ENCODE data around the gene RPS26.
"Not testable (repeated sequence)": the region's sequence is repeated elsewhere in the genome, so short reads cannot be mapped to it uniquely, and the experiment has no call there.

The RPS26 gene

GRCh38 chr12:56062996-56063395 lies 21.3 kb downstream of the RPS26 start:
- Histone ChIP-seq H3K4me3 (ENCODE audit: low read length) (no peak overlapping the region), H3K4me2 (ENCODE audit: low read length) (no peak overlapping the region), H3K79me2 (ENCODE audit: control insufficient read depth, low read length) (no peaks in the 10 kb centered on the region), H3K36me3 (ENCODE audit: control insufficient read depth, low read length) (no peaks in the 10 kb centered on the region), H4K20me1 (ENCODE audit: control insufficient read depth, insufficient read depth, low read depth, low read length) (no peaks in the 10 kb centered on the region), H3K27ac (ENCODE audit: low read depth, low read length) (no peak overlapping the region), H3K9me2 (replicated peaks; ENCODE audit: control insufficient read depth, low read length) (no peaks in the 10 kb centered on the region), H3F3A (ENCODE audit: control insufficient read depth, insufficient read depth) (no peaks in the 10 kb centered on the region; the same call in 1 of the 2 replicates), H3K27me3 (ENCODE audit: control insufficient read depth, low read length) (no peaks in the 10 kb centered on the region), H3K4me1 (ENCODE audit: control insufficient read depth, low read length) (peaks cover 3% of the 10 kb centered on the region; the same call in 1 of the 2 replicates), H3K9me3 (ENCODE audit: control insufficient read depth, insufficient read depth, low read length) (no peaks in the 10 kb centered on the region)
- no peak for TF ChIP-seq EZH2phosphoT487 (IDR thresholded peaks at IDR 0.05; ENCODE audit: borderline replicate concordance, low read length)
- TF ChIP-seq CTCF (IDR thresholded peaks at IDR 0.05; ENCODE audit: low read depth, low read length, poor library complexity, severe bottlenecking) = no peak

GRCh38 chr12:56071648-56072047 lies 29.9 kb downstream of the RPS26 start:
- H4K20me1 ChIP-seq (ENCODE audit: control insufficient read depth, insufficient read depth, low read depth, low read length) = no peaks in the 10 kb centered on the region
- H3K27me3 ChIP-seq (ENCODE audit: control insufficient read depth, low read length) = no peaks in the 10 kb centered on the region
- TF ChIP-seq CTCF (IDR thresholded peaks at IDR 0.05; ENCODE audit: low read depth, low read length, poor library complexity, severe bottlenecking) = no peak
- no peak for TF ChIP-seq EZH2phosphoT487 (IDR thresholded peaks at IDR 0.05; ENCODE audit: borderline replicate concordance, low read length)
- H3K79me2 ChIP-seq (ENCODE audit: control insufficient read depth, low read length) = no peaks in the 10 kb centered on the region
- no peak overlapping the region for H3K27ac ChIP-seq (ENCODE audit: low read depth, low read length)
- no peaks in the 10 kb centered on the region for H3F3A ChIP-seq (ENCODE audit: control insufficient read depth, insufficient read depth)
- H3K9me3 ChIP-seq (ENCODE audit: control insufficient read depth, insufficient read depth, low read length) = no peaks in the 10 kb centered on the region
- H3K4me3 ChIP-seq (ENCODE audit: low read length) = no peak overlapping the region
- H3K4me1 ChIP-seq (ENCODE audit: control insufficient read depth, low read length) = no peaks in the 10 kb centered on the region
- H3K4me2 ChIP-seq (ENCODE audit: low read length) = no peak overlapping the region
- H3K36me3 ChIP-seq (ENCODE audit: control insufficient read depth, low read length) = no peaks in the 10 kb centered on the region
- no peaks in the 10 kb centered on the region for H3K9me2 ChIP-seq (replicated peaks; ENCODE audit: control insufficient read depth, low read length)

GRCh38 chr12:56074396-56074795 lies 32.7 kb downstream of the RPS26 start:
- H3K4me2 ChIP-seq (ENCODE audit: low read length) = no peak overlapping the region

GRCh38 chr12:56077966-56078365 lies 36.2 kb downstream of the RPS26 start:
- not testable (repeated sequence) for H3K36me3 ChIP-seq (ENCODE audit: control insufficient read depth, low read length); H3K9me2 ChIP-seq (replicated peaks; ENCODE audit: control insufficient read depth, low read length); H3K4me3 ChIP-seq (ENCODE audit: low read length); H3K4me2 ChIP-seq (ENCODE audit: low read length); H4K20me1 ChIP-seq (ENCODE audit: control insufficient read depth, insufficient read depth, low read depth, low read length); H3K27ac ChIP-seq (ENCODE audit: low read depth, low read length); H3K79me2 ChIP-seq (ENCODE audit: control insufficient read depth, low read length); H3K9me3 ChIP-seq (ENCODE audit: control insufficient read depth, insufficient read depth, low read length); H3F3A ChIP-seq (ENCODE audit: control insufficient read depth, insufficient read depth)
- Histone ChIP-seq H3K27me3 (ENCODE audit: control insufficient read depth, low read length) (peaks cover 26% of the 10 kb centered on the region), H3K4me1 (ENCODE audit: control insufficient read depth, low read length) (peaks cover 10% of the 10 kb centered on the region)

More at GRCh38 chr12:56074396-56074795, 32.7 kb downstream of the RPS26 start:
- no peak for TF ChIP-seq EZH2phosphoT487 (IDR thresholded peaks at IDR 0.05; ENCODE audit: borderline replicate concordance, low read length)
- Histone ChIP-seq H3K4me3 (ENCODE audit: low read length) (no peak overlapping the region), H3K9me2 (replicated peaks; ENCODE audit: control insufficient read depth, low read length) (no peaks in the 10 kb centered on the region), H3K36me3 (ENCODE audit: control insufficient read depth, low read length) (no peaks in the 10 kb centered on the region), H3K9me3 (ENCODE audit: control insufficient read depth, insufficient read depth, low read length) (no peaks in the 10 kb centered on the region), H3K27ac (ENCODE audit: low read depth, low read length) (no peak overlapping the region), H3F3A (ENCODE audit: control insufficient read depth, insufficient read depth) (no peaks in the 10 kb centered on the region), H3K27me3 (ENCODE audit: control insufficient read depth, low read length) (no peaks in the 10 kb centered on the region), H4K20me1 (ENCODE audit: control insufficient read depth, insufficient read depth, low read depth, low read length) (no peaks in the 10 kb centered on the region), H3K79me2 (ENCODE audit: control insufficient read depth, low read length) (no peaks in the 10 kb centered on the region), H3K4me1 (ENCODE audit: control insufficient read depth, low read length) (peaks cover under 1% of the 10 kb centered on the region; the same call in 1 of the 2 replicates)

Data from DOHH2 (cell line).